GM06990 (cell line): ENCODE data around the gene VGLL4.
"Not testable (repeated sequence)": the region's sequence is repeated elsewhere in the genome, so short reads cannot be mapped to it uniquely, and the experiment has no call there.

ENCODE experiments used
- DNase-seq: peaks from one replicate; pipeline ENCODE4 v3.0.0-alpha.2; 2011; ENCODE audit not compliant: insufficient read length; ENCODE audit errors: extremely low read depth
- H3K27me3 ChIP-seq: replicated peaks from 2 replicates; pipeline ENCODE4 v1.6.0; 2011; ENCODE audit warnings: low read length; ENCODE audit not compliant: control insufficient read depth, insufficient read depth
- H3K36me3 ChIP-seq: 2 replicates; pipeline ENCODE4 v1.5.1; 2011; ENCODE audit warnings: low read length; ENCODE audit not compliant: control insufficient read depth, insufficient read depth
- H3K4me3 ChIP-seq: replicated peaks from 2 replicates; pipeline ENCODE4 v1.5.1; 2011; ENCODE audit warnings: low read depth, mild to moderate bottlenecking, control low read depth, low read length
- CTCF ChIP-seq: IDR thresholded peaks from 2 replicates; pipeline ENCODE4 v1.5.1; 2011; ENCODE audit warnings: low read length, control low read depth, mild to moderate bottlenecking, inconsistent platforms; ENCODE audit not compliant: insufficient read depth, poor library complexity, severe bottlenecking

The VGLL4 gene

GRCh38 chr3:11602239-11602840 lies 41.4 kb downstream of the VGLL4 start:
- Histone ChIP-seq H3K36me3 (peaks cover 5% of the 10 kb centered on the region), H3K4me3 (peak overlapping the region; percentile 5; the same call in 1 of the 2 replicates), H3K27me3 (no peaks in the 10 kb centered on the region)
- no peak for DNase-seq
- no peak for TF ChIP-seq CTCF

- peak; percentile 86 for DNase-seq
- H3K36me3 ChIP-seq: peaks cover 5% of the 10 kb centered on the region
- no peaks in the 10 kb centered on the region for H3K27me3 ChIP-seq
- TF ChIP-seq CTCF: no peak
- H3K4me3 ChIP-seq: peak overlapping the region; percentile 29; the same call in 1 of the 2 replicates
These were observed 42.1 kb downstream of the VGLL4 start for GRCh38 chr3:11601446-11602238.

GRCh38 chr3:11600501-11601282 lies 43.0 kb downstream of the VGLL4 start:
- peaks cover 5% of the 10 kb centered on the region for H3K36me3 ChIP-seq
- no peak for TF ChIP-seq CTCF
- no peaks in the 10 kb centered on the region for H3K27me3 ChIP-seq
- DNase-seq: no peak
- no peak overlapping the region for H3K4me3 ChIP-seq

GRCh38 chr3:11596387-11596786 lies 47.3 kb downstream of the VGLL4 start:
- TF ChIP-seq CTCF: no peak
- peaks cover 5% of the 10 kb centered on the region for H3K36me3 ChIP-seq
- H3K4me3 ChIP-seq: no peak overlapping the region
- no peaks in the 10 kb centered on the region for H3K27me3 ChIP-seq
- DNase-seq: no peak

GRCh38 chr3:11595024-11595423 lies 48.7 kb downstream of the VGLL4 start:
- not testable (repeated sequence) for H3K36me3 ChIP-seq, DNase-seq, H3K4me3 ChIP-seq

More at GRCh38 chr3:11595024-11595423, 48.7 kb downstream of the VGLL4 start:
- not testable (repeated sequence) for H3K27me3 ChIP-seq
